T-helper 2 cell treated with Interferon-gamma antibody and Interleukin-4, amounts not matched to agents 100 ng/mL and 5 ng/mL, for 36 hours (primary cell): ENCODE data around the gene CCDC78. TPM values are rescaled to one million over a fixed set of nuclear protein-coding genes. Genes with fewer than 3 reads are reported as not detected.

ENCODE experiments used
- total RNA-seq: library from RNA; stranded (reverse); gene quantifications from 2 replicates; pipeline ENCODE4 v1.2.3, GENCODE V29; 2022

Gene CCDC78
- total RNA-seq, 1 donor from 2014 or later = 5.4 TPM

Other genes with a start within 250 kb of the CCDC78 start
- 87.2 and 89.0 TPM in 2 replicates for gene CAPN15, start 198.7 kb downstream of the CCDC78 start, total RNA-seq
- gene PRR35, start 166.0 kb downstream of the CCDC78 start, total RNA-seq = not detected in 2 replicates
- 1.4 and 1.5 TPM in 2 replicates for gene NHLRC4, start 159.4 kb downstream of the CCDC78 start, total RNA-seq
- gene PIGQ, start 156.5 kb downstream of the CCDC78 start, total RNA-seq = 43.3 and 45.7 TPM in 2 replicates
- 13.6 and 16.3 TPM in 2 replicates for gene RAB40C, start 136.4 kb downstream of the CCDC78 start, total RNA-seq
- 0.75 and 0.77 TPM in 2 replicates for gene WFIKKN1, start 95.5 kb downstream of the CCDC78 start, total RNA-seq
- gene METTL26, start 90.1 kb downstream of the CCDC78 start, total RNA-seq = 91.0 and 91.4 TPM in 2 replicates
- gene MCRIP2, start 84.6 kb downstream of the CCDC78 start, total RNA-seq = 24.5 and 32.0 TPM in 2 replicates
- gene WDR90, start 77.1 kb downstream of the CCDC78 start, total RNA-seq = 85.1 and 86.7 TPM in 2 replicates
- gene RHOT2, start 58.3 kb downstream of the CCDC78 start, total RNA-seq = 130 and 137 TPM in 2 replicates
- gene RHBDL1, start 50.8 kb downstream of the CCDC78 start, total RNA-seq = 0.91 and 1.4 TPM in 2 replicates
- 67.9 and 71.2 TPM in 2 replicates for gene STUB1, start 46.0 kb downstream of the CCDC78 start, total RNA-seq
- 37.2 and 41.3 TPM in 2 replicates for gene JMJD8, start 42.1 kb downstream of the CCDC78 start, total RNA-seq
- gene WDR24, start 36.0 kb downstream of the CCDC78 start, total RNA-seq = 17.1 and 18.7 TPM in 2 replicates
- 12.0 TPM in 2 replicates for gene FBXL16, start 20.6 kb downstream of the CCDC78 start, total RNA-seq
- 10.3 and 10.8 TPM in 2 replicates for gene METRN, start 11.3 kb downstream of the CCDC78 start, total RNA-seq
- 25.9 and 26.1 TPM in 2 replicates for gene ANTKMT, start 5.3 kb downstream of the CCDC78 start, total RNA-seq
- 5.9 and 8.5 TPM in 2 replicates for gene HAGHL, start 663 bp upstream of the CCDC78 start, total RNA-seq
- 35.4 and 37.6 TPM in 2 replicates for gene CIAO3, start 14.6 kb upstream of the CCDC78 start, total RNA-seq
- gene MSLN, start 34.3 kb upstream of the CCDC78 start, total RNA-seq = 0.18 TPM in 1 of 2 replicates, not detected in the other
- gene RPUSD1, start 61.9 kb upstream of the CCDC78 start, total RNA-seq = 34.8 TPM in 2 replicates
- gene CHTF18, start 62.2 kb upstream of the CCDC78 start, total RNA-seq = 97.4 and 101 TPM in 2 replicates
- gene GNG13, start 74.3 kb upstream of the CCDC78 start, total RNA-seq = not detected in 2 replicates
- gene LMF1, start 244.5 kb upstream of the CCDC78 start, total RNA-seq = 19.4 and 21.9 TPM in 2 replicates